Panc1 (cell line): Measurements from ENCODE around the gene SLC30A5. TPM values are rescaled to one million over a fixed set of nuclear protein-coding genes. Genes with fewer than 3 reads are reported as not detected.

Source experiments
- ATAC-seq: fragments of 200-7000 bp; cut with Tn5 transposase; 2 replicates; pipeline ENCODE4 v1.9.1; 2020; ENCODE audit warnings: mild to moderate bottlenecking, moderate library complexity
- BruUV-seq: library from RNA; stranded (reverse); fragments of 400-500 nt; replicated peaks from 2 replicates; lab custom pipeline; 2021; lab: Mats Ljungman, UMichigan
- CTCF ChIA-PET: fragments of 300-600 bp; sonication (Branson Sonifier 250); formaldehyde crosslinking; loops from one replicate; lab custom pipeline; 2022; ENCODE audit warnings: antibody characterized with exemption; lab: Charles Lee
- POLR2A ChIA-PET: fragments of 300-600 bp; sonication (Branson Sonifier 250); formaldehyde crosslinking; loops from one replicate; lab custom pipeline; 2022; ENCODE audit warnings: antibody characterized with exemption; lab: Charles Lee
- DNase-seq: peaks from one replicate; pipeline ENCODE4 v3.0.0-alpha.2; 2010; ENCODE audit warnings: low read depth, low spot score
- H3K27ac ChIP-seq: 2 replicates; pipeline ENCODE4 v1.5.1; 2011; ENCODE audit warnings: mild to moderate bottlenecking, low read length, inconsistent platforms
- H3K27me3 ChIP-seq: fragments of 200-500 bp; sonication (Bioruptor generic); 2 replicates; pipeline ENCODE4 v1.6.0; 2014; ENCODE audit warnings: low read length, inconsistent platforms; ENCODE audit not compliant: control insufficient read depth, insufficient read depth
- H3K36me3 ChIP-seq: fragments of 200-500 bp; sonication (Bioruptor generic); 2 replicates; pipeline ENCODE4 v1.5.1; 2014; ENCODE audit warnings: inconsistent platforms, mild to moderate bottlenecking, low read length, moderate library complexity; ENCODE audit not compliant: control insufficient read depth, insufficient read depth
- H3K4me1 ChIP-seq: 2 replicates; pipeline ENCODE4 v1.5.1; 2011; ENCODE audit warnings: inconsistent platforms, mild to moderate bottlenecking, low read length, moderate library complexity; ENCODE audit not compliant: control insufficient read depth, insufficient read depth
- H3K4me3 ChIP-seq, 2 experiments: 2 replicates each; pipeline ENCODE4 v1.5.1; 2011 to 2012; ENCODE audit warnings: low read depth in 2 of 2, low read length in 2 of 2, mild to moderate bottlenecking in 2 of 2, inconsistent platforms in 1 of 2, moderate library complexity in 1 of 2
- H3K9me3 ChIP-seq: fragments of 200-500 bp; sonication (Bioruptor generic); 2 replicates; pipeline ENCODE4 v1.5.1; 2014; ENCODE audit warnings: low read depth, mild to moderate bottlenecking, inconsistent platforms, low read length, moderate library complexity; ENCODE audit not compliant: control insufficient read depth, insufficient read depth
- POLR2AphosphoS5 ChIP-seq: IDR thresholded peaks from 2 replicates; pipeline ENCODE4 v1.6.1; 2012; ENCODE audit warnings: mild to moderate bottlenecking, low read depth, low read length, moderate library complexity
- SIN3A ChIP-seq: IDR thresholded peaks from 2 replicates; pipeline ENCODE4 v1.6.1; 2012; ENCODE audit warnings: low read depth, mild to moderate bottlenecking, low read length, moderate library complexity, borderline replicate concordance; ENCODE audit not compliant: insufficient read depth
- TCF7L2 ChIP-seq: IDR thresholded peaks from 2 replicates; pipeline ENCODE4 v1.6.1; 2011; ENCODE audit warnings: mild to moderate bottlenecking, low read depth, low read length, inconsistent platforms
- in situ Hi-C: cut with HindIII; loops from 2 replicates; pipeline ENCODE4 v1.10.0; 2016; ENCODE audit warnings: low sequenced_read_pairs, low pct_unique_long_range_greater_than_20kb
- intact Hi-C: fragments of 100-400 bp; cut with micrococcal nuclease; formaldehyde crosslinking; loops from one replicate; pipeline ENCODE4 v1.10.0; 2022; ENCODE audit not compliant: unreplicated experiment
- total RNA-seq: library from RNA; stranded (reverse); gene quantifications from one replicate; pipeline ENCODE4 v1.2.1, GENCODE V29; 2021; ENCODE audit not compliant: unreplicated experiment
- TF ChIP-seq, protein P1 (sequence below), 2 experiments: IDR thresholded peaks; 2 replicates each; pipeline ENCODE4 v1.6.1; 2011 to 2012; ENCODE audit warnings: low read depth in 2 of 2, control low read depth in 1 of 2, low read length in 1 of 2, mild to moderate bottlenecking in 1 of 2, moderate library complexity in 1 of 2; ENCODE audit not compliant: insufficient read depth in 1 of 2
- TF ChIP-seq, protein P2 (sequence below): fragments of 450-650 bp; IDR thresholded peaks from 2 replicates; pipeline ENCODE4 v1.5.1; 2017; ENCODE audit warnings: mild to moderate bottlenecking

SLC30A5 gene
- total RNA-seq, 1 experiment from 2014 or later, result 61.3 TPM

DNA sequence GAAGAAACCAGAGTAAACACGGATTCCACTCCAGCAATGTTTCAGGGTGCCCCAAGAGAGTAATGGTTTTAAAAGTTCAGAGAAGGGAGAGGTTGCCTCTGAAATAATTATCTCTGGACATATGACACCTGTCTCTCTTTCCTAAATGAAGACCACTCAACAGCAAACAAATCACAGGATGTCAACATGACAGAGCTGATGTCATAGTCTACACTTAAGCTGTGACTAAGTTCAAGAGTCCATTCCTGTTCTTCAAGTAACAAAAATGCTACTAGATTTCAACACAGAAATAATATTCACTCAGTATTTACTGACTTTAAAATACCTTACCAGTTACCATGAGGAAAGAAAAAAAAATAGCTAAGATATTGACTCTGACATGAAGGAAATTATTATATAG lies 44.7 kb upstream of the SLC30A5 start:
- DNase-seq (no peak), ATAC-seq (no peak)
- Histone ChIP-seq H3K4me1 (no peaks in the 10 kb centered on the region), H3K27ac (no peak overlapping the region), H3K9me3 (no peaks in the 10 kb centered on the region), H3K36me3 (no peaks in the 10 kb centered on the region), H3K4me3 (no peak overlapping the region), H3K27me3 (no peaks in the 10 kb centered on the region)
- in situ Hi-C loops (no loop called here), intact Hi-C loops (loop anchor here (10.0 kb wide), 1 partner anchor 46 kb away; the partner anchor contains the start of gene SLC30A5)
- POLR2A ChIA-PET, result no interaction called here
- BruUV-seq, result no TSS peak
- CTCF ChIA-PET, result interaction anchor here (0.6 kb wide), 1 partner anchor 45 kb away, joined by 3 read pairs; the partner anchor contains the start of gene SLC30A5
- TF ChIP-seq SIN3A, result no peak
- no peak for TF ChIP-seq TCF7L2
- no peak for TF ChIP-seq POLR2AphosphoS5
- TF ChIP-seq, protein P1, sequence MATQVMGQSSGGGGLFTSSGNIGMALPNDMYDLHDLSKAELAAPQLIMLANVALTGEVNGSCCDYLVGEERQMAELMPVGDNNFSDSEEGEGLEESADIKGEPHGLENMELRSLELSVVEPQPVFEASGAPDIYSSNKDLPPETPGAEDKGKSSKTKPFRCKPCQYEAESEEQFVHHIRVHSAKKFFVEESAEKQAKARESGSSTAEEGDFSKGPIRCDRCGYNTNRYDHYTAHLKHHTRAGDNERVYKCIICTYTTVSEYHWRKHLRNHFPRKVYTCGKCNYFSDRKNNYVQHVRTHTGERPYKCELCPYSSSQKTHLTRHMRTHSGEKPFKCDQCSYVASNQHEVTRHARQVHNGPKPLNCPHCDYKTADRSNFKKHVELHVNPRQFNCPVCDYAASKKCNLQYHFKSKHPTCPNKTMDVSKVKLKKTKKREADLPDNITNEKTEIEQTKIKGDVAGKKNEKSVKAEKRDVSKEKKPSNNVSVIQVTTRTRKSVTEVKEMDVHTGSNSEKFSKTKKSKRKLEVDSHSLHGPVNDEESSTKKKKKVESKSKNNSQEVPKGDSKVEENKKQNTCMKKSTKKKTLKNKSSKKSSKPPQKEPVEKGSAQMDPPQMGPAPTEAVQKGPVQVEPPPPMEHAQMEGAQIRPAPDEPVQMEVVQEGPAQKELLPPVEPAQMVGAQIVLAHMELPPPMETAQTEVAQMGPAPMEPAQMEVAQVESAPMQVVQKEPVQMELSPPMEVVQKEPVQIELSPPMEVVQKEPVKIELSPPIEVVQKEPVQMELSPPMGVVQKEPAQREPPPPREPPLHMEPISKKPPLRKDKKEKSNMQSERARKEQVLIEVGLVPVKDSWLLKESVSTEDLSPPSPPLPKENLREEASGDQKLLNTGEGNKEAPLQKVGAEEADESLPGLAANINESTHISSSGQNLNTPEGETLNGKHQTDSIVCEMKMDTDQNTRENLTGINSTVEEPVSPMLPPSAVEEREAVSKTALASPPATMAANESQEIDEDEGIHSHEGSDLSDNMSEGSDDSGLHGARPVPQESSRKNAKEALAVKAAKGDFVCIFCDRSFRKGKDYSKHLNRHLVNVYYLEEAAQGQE (IDR thresholded peaks at IDR 0.05; ENCODE audit: insufficient read depth in 1 of 2, low read depth in 2 of 2, low read length in 1 of 2), result no peak
- TF ChIP-seq, protein P2, sequence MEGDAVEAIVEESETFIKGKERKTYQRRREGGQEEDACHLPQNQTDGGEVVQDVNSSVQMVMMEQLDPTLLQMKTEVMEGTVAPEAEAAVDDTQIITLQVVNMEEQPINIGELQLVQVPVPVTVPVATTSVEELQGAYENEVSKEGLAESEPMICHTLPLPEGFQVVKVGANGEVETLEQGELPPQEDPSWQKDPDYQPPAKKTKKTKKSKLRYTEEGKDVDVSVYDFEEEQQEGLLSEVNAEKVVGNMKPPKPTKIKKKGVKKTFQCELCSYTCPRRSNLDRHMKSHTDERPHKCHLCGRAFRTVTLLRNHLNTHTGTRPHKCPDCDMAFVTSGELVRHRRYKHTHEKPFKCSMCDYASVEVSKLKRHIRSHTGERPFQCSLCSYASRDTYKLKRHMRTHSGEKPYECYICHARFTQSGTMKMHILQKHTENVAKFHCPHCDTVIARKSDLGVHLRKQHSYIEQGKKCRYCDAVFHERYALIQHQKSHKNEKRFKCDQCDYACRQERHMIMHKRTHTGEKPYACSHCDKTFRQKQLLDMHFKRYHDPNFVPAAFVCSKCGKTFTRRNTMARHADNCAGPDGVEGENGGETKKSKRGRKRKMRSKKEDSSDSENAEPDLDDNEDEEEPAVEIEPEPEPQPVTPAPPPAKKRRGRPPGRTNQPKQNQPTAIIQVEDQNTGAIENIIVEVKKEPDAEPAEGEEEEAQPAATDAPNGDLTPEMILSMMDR, result no peak

DNA sequence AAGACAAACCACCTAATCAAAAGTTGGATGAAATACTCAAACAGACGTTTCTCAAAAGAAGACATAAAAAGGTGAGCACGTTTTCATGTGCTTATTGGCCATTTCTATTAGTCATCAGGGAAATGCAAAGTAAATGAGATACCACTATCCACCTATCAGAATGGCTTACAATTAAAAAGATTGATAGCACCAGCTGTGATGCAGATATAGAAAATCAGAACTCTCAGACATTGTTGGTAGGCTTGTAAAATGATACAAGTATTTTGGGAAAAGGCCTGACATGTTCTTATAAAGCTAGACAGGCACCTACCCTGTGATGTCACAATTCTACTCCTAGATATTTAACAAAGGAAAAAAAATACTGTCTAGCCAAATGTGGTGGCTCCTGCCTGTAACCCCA lies 44.0 kb upstream of the SLC30A5 start:
- POLR2A ChIA-PET, result no interaction called here

More for the DNA sequence above, 44.0 kb upstream of the SLC30A5 start:
- Histone ChIP-seq H3K27ac (no peak overlapping the region), H3K36me3 (no peaks in the 10 kb centered on the region), H3K4me1 (no peaks in the 10 kb centered on the region), H3K27me3 (no peaks in the 10 kb centered on the region), H3K4me3 (no peak overlapping the region), H3K9me3 (no peaks in the 10 kb centered on the region)
- BruUV-seq, result no TSS peak
- TF ChIP-seq SIN3A (no peak), TCF7L2 (no peak), POLR2AphosphoS5 (no peak)
- TF ChIP-seq, protein P1 (IDR thresholded peaks at IDR 0.05; ENCODE audit: insufficient read depth in 1 of 2, low read depth in 2 of 2, low read length in 1 of 2), result no peak
- ATAC-seq (no peak), DNase-seq (no peak)
- in situ Hi-C loops (no loop called here), intact Hi-C loops (loop anchor here (10.0 kb wide), 1 partner anchor 45 kb away; the partner anchor contains the start of gene SLC30A5)
- CTCF ChIA-PET, result interaction anchor here (0.6 kb wide), 1 partner anchor 44 kb away, joined by 3 read pairs; the partner anchor contains the start of gene SLC30A5
